Progenitor cell of endocrine pancreas (in vitro differentiated cells): ENCODE data around the gene ALS2CL. TPM values are rescaled to one million over a fixed set of nuclear protein-coding genes. Genes with fewer than 3 reads are reported as not detected.

Source experiments
- DNase-seq: peaks from one replicate; pipeline ENCODE4 v3.0.0; 2021; ENCODE audit warnings: low spot score; ENCODE audit not compliant: unreplicated experiment
- H3K27ac Mint-ChIP-seq: 2 replicates; pipeline ENCODE4 v1.8.0; 2021; ENCODE audit warnings: mild to moderate bottlenecking, moderate library complexity, mixed read lengths
- H3K27me3 Mint-ChIP-seq: 2 replicates; pipeline ENCODE4 v1.8.0; 2021; ENCODE audit warnings: mixed read lengths
- H3K36me3 Mint-ChIP-seq: 2 replicates; pipeline ENCODE4 v1.8.0; 2022; ENCODE audit warnings: mixed read lengths; ENCODE audit not compliant: insufficient read depth
- H3K4me1 Mint-ChIP-seq: 2 replicates; pipeline ENCODE4 v1.8.0; 2021; ENCODE audit warnings: low read depth, mixed read lengths
- H3K4me3 Mint-ChIP-seq: 2 replicates; pipeline ENCODE4 v1.8.0; 2021; ENCODE audit warnings: low read depth, mild to moderate bottlenecking, moderate library complexity, mixed read lengths
- H3K9me3 Mint-ChIP-seq: 2 replicates; pipeline ENCODE4 v1.8.0; 2021; ENCODE audit warnings: low read depth, mixed read lengths
- CTCF ChIP-seq: fragments of 200-600 bp; sonication (generic); IDR thresholded peaks from one replicate; pipeline ENCODE4 v1.5.0; 2021; ENCODE audit warnings: antibody characterized with exemption, mild to moderate bottlenecking; ENCODE audit not compliant: unreplicated experiment
- total RNA-seq: library from RNA; stranded (reverse); gene quantifications from 2 replicates; pipeline ENCODE4 v1.2.1, GENCODE V29; 2021

Gene ALS2CL
- total RNA-seq, 1 donor from 2014 or later: 3.5 TPM

GRCh38 chr3:46700772-46701171 is 7.3 kb upstream of the ALS2CL start:
- DNase-seq: no peak
- no peaks in the 10 kb centered on the region for H3K9me3 Mint-ChIP-seq
- no peak overlapping the region for H3K4me3 Mint-ChIP-seq
- TF ChIP-seq CTCF: no peak
- peaks cover 3% of the 10 kb centered on the region for H3K4me1 Mint-ChIP-seq
- peaks cover 43% of the 10 kb centered on the region for H3K27me3 Mint-ChIP-seq
- H3K27ac Mint-ChIP-seq: no peak overlapping the region
- no peaks in the 10 kb centered on the region for H3K36me3 Mint-ChIP-seq

- no peaks in the 10 kb centered on the region for H3K36me3 Mint-ChIP-seq
- H3K9me3 Mint-ChIP-seq: no peaks in the 10 kb centered on the region
- H3K4me1 Mint-ChIP-seq: peaks cover 3% of the 10 kb centered on the region
- no peak overlapping the region for H3K4me3 Mint-ChIP-seq
- TF ChIP-seq CTCF: no peak
- DNase-seq: no peak
- H3K27me3 Mint-ChIP-seq: peaks cover 43% of the 10 kb centered on the region
- no peak overlapping the region for H3K27ac Mint-ChIP-seq
Measured at GRCh38 chr3:46699676-46700523, 6.4 kb upstream of the ALS2CL start.

- peaks cover 8% of the 10 kb centered on the region for H3K4me1 Mint-ChIP-seq
- no peaks in the 10 kb centered on the region for H3K9me3 Mint-ChIP-seq
- no peak overlapping the region for H3K4me3 Mint-ChIP-seq
- no peak for DNase-seq
- H3K27ac Mint-ChIP-seq: no peak overlapping the region
- H3K36me3 Mint-ChIP-seq: no peaks in the 10 kb centered on the region
- no peak for TF ChIP-seq CTCF
- peaks cover 31% of the 10 kb centered on the region for H3K27me3 Mint-ChIP-seq
Measured at GRCh38 chr3:46695962-46696894, 2.7 kb upstream of the ALS2CL start.

GRCh38 chr3:46695177-46695961 is 1.9 kb upstream of the ALS2CL start:
- no peaks in the 10 kb centered on the region for H3K36me3 Mint-ChIP-seq
- no peak overlapping the region for H3K4me3 Mint-ChIP-seq
- H3K9me3 Mint-ChIP-seq: no peaks in the 10 kb centered on the region
- peak; percentile 50 for TF ChIP-seq CTCF
- DNase-seq: peak; percentile 20
- H3K27ac Mint-ChIP-seq: no peak overlapping the region
- peaks cover 31% of the 10 kb centered on the region for H3K27me3 Mint-ChIP-seq
- peaks cover 8% of the 10 kb centered on the region for H3K4me1 Mint-ChIP-seq

DNA sequence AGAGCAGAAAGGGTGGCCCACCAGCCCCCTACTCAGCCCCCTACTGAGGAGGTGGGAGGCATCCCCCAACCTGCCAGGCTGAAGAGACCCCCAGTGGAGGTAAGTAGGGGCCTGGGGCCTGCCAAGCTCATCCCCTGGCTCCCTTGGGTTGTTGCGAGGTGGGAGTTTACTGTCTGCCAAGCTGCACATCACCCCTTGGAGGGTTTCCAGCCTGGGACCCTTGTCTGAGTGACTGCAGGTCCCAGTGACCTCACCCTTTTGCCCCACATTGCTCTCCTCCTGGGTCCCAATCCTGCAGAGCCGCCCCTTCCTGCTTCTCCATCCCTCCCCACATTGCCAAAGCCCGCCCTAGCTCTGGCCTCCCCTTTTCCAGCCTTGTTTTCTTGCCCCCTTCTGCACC is 1.0 kb upstream of the ALS2CL start:
- H3K36me3 Mint-ChIP-seq: no peaks in the 10 kb centered on the region
- TF ChIP-seq CTCF: no peak
- H3K27ac Mint-ChIP-seq: no peak overlapping the region
- H3K4me3 Mint-ChIP-seq: peak overlapping the region; percentile 16
- no peaks in the 10 kb centered on the region for H3K9me3 Mint-ChIP-seq
- peaks cover 32% of the 10 kb centered on the region for H3K27me3 Mint-ChIP-seq
- peaks cover 7% of the 10 kb centered on the region for H3K4me1 Mint-ChIP-seq
- no peak for DNase-seq
